ENCODE results near the gene MEAK7. TPM values are rescaled to one million over a fixed set of nuclear protein-coding genes. Genes with fewer than 3 reads are reported as not detected.

Gene MEAK7
- polyA plus RNA-seq, 3 donors, result 2.5 to 5.0 (median 4.7) TPM

GRCh38 chr16:84498223-84498610 is 6.2 kb downstream of the MEAK7 start:
- Mint-ChIP-seq H3K27ac (no peak overlapping the region), H3K27me3 (ENCODE audit: low read depth in 3 of 3) (peaks cover 0 to 2% (median 0%) of the 10 kb centered on the region in 3 donors), H3K4me3 (no peak overlapping the region), H3K36me3 (peaks cover 41 to 55% of the 10 kb centered on the region in 2 donors), H3K9me3 (peaks cover under 1 to 8% (median 4%) of the 10 kb centered on the region in 7 donors), H3K4me1 (peaks cover 1% of the 10 kb centered on the region)
- Histone ChIP-seq H3K27ac (ENCODE audit: low read depth in 1 of 2, low read length in 2 of 2) (no peak overlapping the region), H3K4me3 (replicated peaks in 1 of 3; ENCODE audit: low read depth in 2 of 3, low read length in 3 of 3) (no peak overlapping the region), H3K36me3 (replicated peaks in 1 of 2; ENCODE audit: control insufficient read depth in 1 of 2, insufficient read depth in 2 of 2, low read length in 2 of 2) (peaks cover 5 to 46% of the 10 kb centered on the region in 2 donors), H3K79me2 (ENCODE audit: insufficient read depth, low read length) (no peaks in the 10 kb centered on the region), H2AFZ (ENCODE audit: insufficient read depth, low read depth, low read length, poor library complexity, severe bottlenecking) (no peak overlapping the region), H3K9ac (ENCODE audit: insufficient read depth, low read length, poor library complexity, severe bottlenecking) (no peak overlapping the region), H3K4me2 (replicated peaks; ENCODE audit: extremely low read depth, low read length, poor library complexity, severe bottlenecking) (no peak overlapping the region), H3K27me3 (ENCODE audit: control insufficient read depth in 2 of 2, insufficient read depth in 2 of 2, low read length in 2 of 2) (no peaks in the 10 kb centered on the region), H3K4me1 (ENCODE audit: control insufficient read depth in 1 of 2, insufficient read depth in 2 of 2, low read length in 2 of 2) (no peaks in the 10 kb centered on the region), H3K9me3 (replicated peaks in 1 of 2; ENCODE audit: control insufficient read depth in 1 of 2, insufficient read depth in 1 of 2, low read length in 2 of 2) (peaks cover 0 to 6% of the 10 kb centered on the region in 2 donors), H4K20me1 (ENCODE audit: insufficient read depth, low read length) (no peaks in the 10 kb centered on the region)
- DNase-seq, result no peak
- TF ChIP-seq, protein P1, sequence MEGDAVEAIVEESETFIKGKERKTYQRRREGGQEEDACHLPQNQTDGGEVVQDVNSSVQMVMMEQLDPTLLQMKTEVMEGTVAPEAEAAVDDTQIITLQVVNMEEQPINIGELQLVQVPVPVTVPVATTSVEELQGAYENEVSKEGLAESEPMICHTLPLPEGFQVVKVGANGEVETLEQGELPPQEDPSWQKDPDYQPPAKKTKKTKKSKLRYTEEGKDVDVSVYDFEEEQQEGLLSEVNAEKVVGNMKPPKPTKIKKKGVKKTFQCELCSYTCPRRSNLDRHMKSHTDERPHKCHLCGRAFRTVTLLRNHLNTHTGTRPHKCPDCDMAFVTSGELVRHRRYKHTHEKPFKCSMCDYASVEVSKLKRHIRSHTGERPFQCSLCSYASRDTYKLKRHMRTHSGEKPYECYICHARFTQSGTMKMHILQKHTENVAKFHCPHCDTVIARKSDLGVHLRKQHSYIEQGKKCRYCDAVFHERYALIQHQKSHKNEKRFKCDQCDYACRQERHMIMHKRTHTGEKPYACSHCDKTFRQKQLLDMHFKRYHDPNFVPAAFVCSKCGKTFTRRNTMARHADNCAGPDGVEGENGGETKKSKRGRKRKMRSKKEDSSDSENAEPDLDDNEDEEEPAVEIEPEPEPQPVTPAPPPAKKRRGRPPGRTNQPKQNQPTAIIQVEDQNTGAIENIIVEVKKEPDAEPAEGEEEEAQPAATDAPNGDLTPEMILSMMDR (IDR thresholded peaks at IDR 0.05), result no peak
- WGBS (ENCODE audit: insufficient coverage), result no CpG with 5 or more reads among the region's 2 CpGs
- intact Hi-C loops (cut with micrococcal nuclease), result no loop called here

DNA sequence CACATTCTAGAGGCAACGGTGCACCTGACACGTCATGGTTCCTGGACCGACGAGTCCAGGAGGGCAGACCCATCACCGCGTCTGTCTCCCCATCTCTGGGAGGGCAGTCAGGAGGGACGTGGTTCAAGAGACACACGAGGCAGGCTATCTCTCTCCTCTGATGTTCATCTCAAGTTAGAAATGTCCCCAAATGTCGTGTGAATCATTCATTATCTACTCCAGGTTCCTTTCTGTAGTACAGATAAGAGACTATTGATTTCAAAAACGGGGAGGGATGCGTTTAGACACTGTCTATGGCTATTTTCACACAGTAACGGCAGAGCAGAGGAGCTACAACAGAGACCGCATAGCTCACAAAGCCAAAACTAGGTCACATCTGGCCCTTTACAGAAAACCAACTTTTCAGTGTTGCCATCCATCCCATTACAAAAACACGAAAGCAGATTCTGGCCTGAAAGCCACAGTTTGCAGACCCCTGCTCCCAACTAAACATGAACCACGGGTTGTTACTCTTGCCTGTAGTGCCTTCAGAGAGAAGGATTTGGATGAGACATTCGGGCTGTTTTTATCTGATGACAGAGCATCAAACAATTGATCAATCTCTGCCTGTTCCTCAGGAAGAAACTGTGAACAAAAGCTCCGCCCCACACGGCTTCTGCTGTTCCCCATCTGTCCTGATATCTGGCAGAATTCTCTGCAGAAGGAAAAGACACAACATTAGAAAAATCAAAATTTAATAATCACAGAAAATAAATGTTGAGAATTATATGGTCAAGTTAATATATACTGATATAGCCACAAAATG is 6.8 kb downstream of the MEAK7 start:
- Histone ChIP-seq H3K4me3 (replicated peaks in 1 of 3; ENCODE audit: low read depth in 2 of 3, low read length in 3 of 3) (no peak overlapping the region), H3K79me2 (ENCODE audit: insufficient read depth, low read length) (no peaks in the 10 kb centered on the region), H3K36me3 (replicated peaks in 1 of 2; ENCODE audit: control insufficient read depth in 1 of 2, insufficient read depth in 2 of 2, low read length in 2 of 2) (peaks cover 9 to 52% of the 10 kb centered on the region in 2 donors), H3K27me3 (ENCODE audit: control insufficient read depth in 2 of 2, insufficient read depth in 2 of 2, low read length in 2 of 2) (no peaks in the 10 kb centered on the region), H3K9me3 (replicated peaks in 1 of 2; ENCODE audit: control insufficient read depth in 1 of 2, insufficient read depth in 1 of 2, low read length in 2 of 2) (peaks cover 2 to 10% of the 10 kb centered on the region in 2 donors), H2AFZ (ENCODE audit: insufficient read depth, low read depth, low read length, poor library complexity, severe bottlenecking) (no peak overlapping the region), H3K4me1 (ENCODE audit: control insufficient read depth in 1 of 2, insufficient read depth in 2 of 2, low read length in 2 of 2) (no peaks in the 10 kb centered on the region), H3K4me2 (replicated peaks; ENCODE audit: extremely low read depth, low read length, poor library complexity, severe bottlenecking) (no peak overlapping the region), H3K9ac (ENCODE audit: insufficient read depth, low read length, poor library complexity, severe bottlenecking) (no peak overlapping the region), H3K27ac (ENCODE audit: low read depth in 1 of 2, low read length in 2 of 2) (no peak overlapping the region), H4K20me1 (ENCODE audit: insufficient read depth, low read length) (no peaks in the 10 kb centered on the region)
- Mint-ChIP-seq H3K9me3 (peaks cover 4 to 13% (median 6%) of the 10 kb centered on the region in 7 donors), H3K27me3 (ENCODE audit: low read depth in 3 of 3) (peaks cover 0 to 2% (median 0%) of the 10 kb centered on the region in 3 donors), H3K4me1 (no peaks in the 10 kb centered on the region), H3K27ac (no peak overlapping the region), H3K36me3 (peaks cover 44 to 60% of the 10 kb centered on the region in 2 donors), H3K4me3 (no peak overlapping the region)
- intact Hi-C loops (cut with micrococcal nuclease), result no loop called here
- TF ChIP-seq, protein P1 (IDR thresholded peaks at IDR 0.05), result no peak
- WGBS (ENCODE audit: insufficient coverage), result 100% methylated on average over 11 of the region's 18 CpGs
- DNase-seq, result no peak
